GM12878 (cell line): ENCODE measurements around the gene DNAJC18. TPM values are rescaled to one million over a fixed set of nuclear protein-coding genes. Genes with fewer than 3 reads are reported as not detected.

Source experiments
- ATAC-seq: fragments of 200-7000 bp; cut with Tn5 transposase; 3 replicates; pipeline ENCODE4 v1.9.1; 2020; ENCODE audit warnings: mild to moderate bottlenecking, moderate library complexity
- BruUV-seq: library from RNA; stranded (reverse); fragments of 400-500 nt; replicated peaks from 2 replicates; lab custom pipeline; 2021; lab: Mats Ljungman, UMichigan
- CTCF ChIA-PET: fragments of 300-600 bp; sonication (Branson Sonifier 250); formaldehyde crosslinking; extraction: SDS; loops from one replicate; lab custom pipeline; 2021; ENCODE audit warnings: inconsistent platforms; lab: Yijun Ruan, JAX
- POLR2A ChIA-PET: fragments of 350-600 bp; formaldehyde crosslinking; extraction: SDS; loops from one replicate; lab custom pipeline; 2021; ENCODE audit warnings: inconsistent platforms; lab: Charles Lee
- RAD21 ChIA-PET: fragments of 300-600 bp; sonication (Branson Sonifier 250); formaldehyde crosslinking; loops from one replicate; lab custom pipeline; 2023; ENCODE audit warnings: antibody characterized with exemption; ENCODE audit not compliant: unreplicated experiment; lab: Charles Lee
- SMC1A ChIA-PET: fragments of 300-600 bp; sonication (Branson Sonifier 250); formaldehyde crosslinking; loops from one replicate; lab custom pipeline; 2023; ENCODE audit not compliant: unreplicated experiment, uncharacterized antibody; lab: Charles Lee
- DNase-seq: peaks from one replicate; pipeline ENCODE4 v3.0.0-alpha.2; 2011; ENCODE audit warnings: low read depth, low spot score
- FAIRE-seq: peaks from 3 replicates; lab custom pipeline; 2011; peaks lifted over from hg19 to GRCh38; lab: Jason Lieb, UNC
- H2AFZ ChIP-seq: 2 replicates; pipeline ENCODE4 v1.6.0; 2011; ENCODE audit warnings: low read depth, low read length, control low read depth; ENCODE audit not compliant: control insufficient read depth
- H3K27ac ChIP-seq: 2 replicates; pipeline ENCODE4 v1.5.1; 2011; ENCODE audit warnings: control low read depth; ENCODE audit not compliant: control insufficient read depth, insufficient read depth
- H3K27me3 ChIP-seq, 2 experiments: replicated peaks in 1 of 2; 2 replicates each; pipeline versions ENCODE4 v1.6.0 to v1.6.1; 2011; ENCODE audit warnings: low read length in 1 of 2; ENCODE audit not compliant: control insufficient read depth in 2 of 2, insufficient read depth in 2 of 2
- H3K36me3 ChIP-seq, 2 experiments: 2 replicates each; pipeline ENCODE4 v1.5.1; 2011; ENCODE audit warnings: low read length in 1 of 2; ENCODE audit not compliant: control insufficient read depth in 2 of 2, insufficient read depth in 2 of 2
- H3K4me1 ChIP-seq: 2 replicates; pipeline ENCODE4 v1.6.1; 2011; ENCODE audit warnings: mild to moderate bottlenecking, low read length, moderate library complexity, mixed read lengths; ENCODE audit not compliant: control insufficient read depth, insufficient read depth
- H3K4me2 ChIP-seq: 2 replicates; pipeline ENCODE4 v1.6.0; 2011; ENCODE audit warnings: control low read depth; ENCODE audit not compliant: control insufficient read depth, insufficient read depth
- H3K4me3 ChIP-seq: fragments of 200-600 bp; sonication (generic); 2 replicates; pipeline ENCODE4 v1.5.1; 2016
- H3K79me2 ChIP-seq: 2 replicates; pipeline ENCODE4 v1.6.0; 2011; ENCODE audit warnings: low read length; ENCODE audit not compliant: control insufficient read depth, insufficient read depth
- H3K9ac ChIP-seq: 2 replicates; pipeline ENCODE4 v1.8.0; 2011; ENCODE audit warnings: low read length, control low read depth, mixed read lengths; ENCODE audit not compliant: control insufficient read depth, insufficient read depth
- H3K9me3 ChIP-seq: replicated peaks from 3 replicates; pipeline ENCODE4 v1.5.1; 2011; ENCODE audit warnings: mild to moderate bottlenecking, low read length; ENCODE audit not compliant: control insufficient read depth, insufficient read depth
- H4K20me1 ChIP-seq: 2 replicates; pipeline ENCODE4 v1.6.0; 2011; ENCODE audit not compliant: control insufficient read depth, insufficient read depth
- CTCF ChIP-seq, 3 experiments: IDR thresholded peaks in 2 of 3; conservative IDR thresholded peaks in 1 of 3; 2 replicates each; pipeline ENCODE4 v1.5.1; 2011; ENCODE audit warnings: low read depth in 3 of 3, low read length in 3 of 3, mild to moderate bottlenecking in 3 of 3, control low read depth in 2 of 3, moderate library complexity in 2 of 3, inconsistent platforms in 1 of 3, mixed read lengths in 1 of 3; ENCODE audit not compliant: control insufficient read depth in 2 of 3, insufficient read depth in 1 of 3; ENCODE audit errors: extremely low read depth in 1 of 3
- ZNF274 ChIP-seq: IDR thresholded peaks from one replicate; pipeline ENCODE4 v1.8.0; 2011; ENCODE audit not compliant: insufficient read length, insufficient read depth
- WGBS: methylation state at CpG from one replicate; pipeline ENCODE4 v1.1.6; 2016; ENCODE audit warnings: low lambda C conversion rate; ENCODE audit not compliant: insufficient replicate concordance, insufficient coverage; ENCODE audit errors: missing lambda C conversion rate; 5-methylcytosine and 5-hydroxymethylcytosine counted together
- in situ Hi-C: fragments of 300-500 bp; cut with MboI; formaldehyde crosslinking; loops from 9 replicates; pipeline ENCODE4 v1.14.3; 2018; ENCODE audit warnings: mixed read lengths
- intact Hi-C: fragments of 100-400 bp; cut with micrococcal nuclease; formaldehyde crosslinking; loops from one replicate; pipeline ENCODE4 v1.14.2; 2022; ENCODE audit not compliant: unreplicated experiment
- polyA plus RNA-seq, 11 experiments: library from polyadenylated mRNA; depleted of rRNA in 4 of 11; unstranded in 6 of 11; stranded (reverse) in 5 of 11; fragments of >200 nt; fragmentation: Nextera tagmentation in 4 of 11; fragmentation: Illumina TruSeq in 1 of 11; extraction: Ambion mirVana in 4 of 11; extraction: Trizol in 1 of 11; gene quantifications; 1 replicate in 1 of 11; 2 replicates in 10 of 11; pipeline versions ENCODE4 v1.2.1 to v1.2.3, GENCODE V29; 2011 to 2016; ENCODE audit warnings: inconsistent platforms in 2 of 11, missing spikeins in 2 of 11, low read depth in 1 of 11
- total RNA-seq, 4 experiments: library from RNA; depleted of rRNA in 3 of 4; stranded (reverse); fragments of >200 nt in 3 of 4; fragmentation: Illumina TruSeq in 1 of 4; extraction: Trizol in 1 of 4; gene quantifications; 2 replicates each; pipeline versions ENCODE4 v1.2.1 to v1.2.3, GENCODE V29; 2013 to 2021

Gene DNAJC18
- total and polyA plus RNA-seq, 10 of the 15 experiments (the other 5 are each of a cell fraction or from before 2014, with no cell fraction given), result 6.4 to 26.7 (median 17.7) TPM

- H3K36me3 ChIP-seq, result peaks cover 0 to 3% of the 10 kb centered on the region in 2 experiments; a peak in 2 of 4 replicates
- no peak overlapping the region for H2AFZ ChIP-seq
- no peaks in the 10 kb centered on the region for H3K9me3 ChIP-seq
- intact Hi-C loops, result loop anchor here (5.0 kb wide), 3 partner anchors 143 to 348 kb away; partner anchors contain the start of gene UBE2D2
- BruUV-seq, result no TSS peak
- H3K4me1 ChIP-seq, result peaks cover 13% of the 10 kb centered on the region
- ChIA-PET SMC1A (interaction anchor here (0.5 to 5.6 kb wide), 28 partner anchors 8 to 252 kb away, joined by 3 to 105 read pairs (median 4); partner anchors contain the start of genes DNAJC18, SPATA24 and STING1), RAD21 (interaction anchor here (0.5 to 9.2 kb wide), 15 partner anchors 12 to 328 kb away, joined by 3 to 241 read pairs (median 4); partner anchors contain the start of genes CXXC5, DNAJC18, PAIP2 and SPATA24), POLR2A (interaction anchor here (0.5 to 2.3 kb wide), 12 partner anchors 9 to 154 kb away, joined by 3 to 10 read pairs (median 5); partner anchors contain the start of genes DNAJC18 and SPATA24), CTCF (interaction anchor here (0.7 to 9.5 kb wide), 26 partner anchors 9 to 346 kb away, joined by 3 to 491 read pairs (median 6); partner anchors contain the start of genes DNAJC18, PROB1 and STING1)
- no peaks in the 10 kb centered on the region for H4K20me1 ChIP-seq
- ATAC-seq, result no peak
- no peak overlapping the region for H3K9ac ChIP-seq
- no peak overlapping the region for H3K4me2 ChIP-seq
- no peak overlapping the region for H3K27ac ChIP-seq
- no peak overlapping the region for H3K4me3 ChIP-seq
- 79% methylated on average over 9 of the region's 9 CpGs for WGBS
- DNase-seq, result no peak
- TF ChIP-seq CTCF (IDR thresholded peaks at IDR 0.05 in 2 of 3, conservative IDR thresholded peaks at IDR 0.05 in 1 of 3; ENCODE audit: control insufficient read depth in 2 of 3, extremely low read depth in 1 of 3, insufficient read depth in 1 of 3, low read depth in 3 of 3, low read length in 3 of 3) (peak in 2 of 3 experiments; percentile 6 to 23; a peak in 1 of 6 replicates), ZNF274 (no peak)
- H3K27me3 ChIP-seq, result no peaks in the 10 kb centered on the region
- H3K79me2 ChIP-seq, result no peaks in the 10 kb centered on the region
- no peak for FAIRE-seq
- in situ Hi-C loops, result loop anchor here (5.0 kb wide), 1 partner anchor 98 kb away; no protein-coding TSS in a partner anchor
Observed at GRCh38 chr5:139419226-139420192, 19.8 kb downstream of the DNAJC18 start.
